Gastroesophageal sphincter (tissue), 4 donors: Measurements from ENCODE around the gene TMEM220. TPM values are rescaled to one million over a fixed set of nuclear protein-coding genes. Genes with fewer than 3 reads are reported as not detected.

Experiments used
- ATAC-seq: fragments of 150-250 bp; one replicate; pipeline ENCODE4 v1.9.1; 2016; ENCODE audit warnings: mild to moderate bottlenecking, moderate library complexity
- H3K27ac ChIP-seq, 4 donors: fragments of 200-600 bp; sonication (generic) in 3 of 4; 1 replicate in 3 of 4; 2 replicates in 1 of 4; pipeline ENCODE4 v1.5.1; 2016 to 2019
- H3K27me3 ChIP-seq: fragments of 200-600 bp; sonication (generic); one replicate; pipeline ENCODE4 v1.5.1; 2019
- H3K36me3 ChIP-seq, 2 donors: fragments of 200-600 bp; sonication (generic); one replicate each; pipeline ENCODE4 v1.5.1; 2019; ENCODE audit warnings: control low read depth in 1 of 2
- H3K4me1 ChIP-seq, 3 donors: fragments of 200-600 bp; sonication (generic); 1 replicate in 2 of 3; 2 replicates in 1 of 3; pipeline ENCODE4 v1.5.1; 2016 to 2019; ENCODE audit warnings: control low read depth in 2 of 3
- H3K4me3 ChIP-seq, 2 donors: fragments of 200-600 bp; sonication (generic); one replicate each; pipeline ENCODE4 v1.5.1; 2019; ENCODE audit warnings: mild to moderate bottlenecking in 1 of 2, moderate library complexity in 1 of 2
- H3K9me3 ChIP-seq, 3 donors: fragments of 200-600 bp; sonication (generic); one replicate each; pipeline ENCODE4 v1.5.1; 2017 to 2019; ENCODE audit warnings: control low read depth in 2 of 3
- EP300 ChIP-seq: sonication (generic); formaldehyde crosslinking; IDR thresholded peaks from one replicate; pipeline ENCODE4 v1.6.1; 2017; ENCODE audit warnings: antibody characterized with exemption, mild to moderate bottlenecking
- POLR2A ChIP-seq, 2 donors: fragments of 450-650 bp; IDR thresholded peaks; one replicate each; pipeline ENCODE4 v1.6.1; 2017; ENCODE audit warnings: antibody characterized with exemption in 2 of 2, mild to moderate bottlenecking in 2 of 2, moderate library complexity in 1 of 2
- POLR2AphosphoS5 ChIP-seq: sonication (generic); formaldehyde crosslinking; IDR thresholded peaks from one replicate; pipeline ENCODE4 v1.6.1; 2017; ENCODE audit warnings: antibody characterized with exemption
- WGBS, 2 donors: methylation state at CpG; one replicate each; pipeline ENCODE4 v1.1.5; 2018; ENCODE audit warnings: low coverage in 1 of 2; 5-methylcytosine and 5-hydroxymethylcytosine counted together
- total RNA-seq, 4 donors: library from RNA; depleted of rRNA; stranded (reverse); fragments of >200 nt; gene quantifications; one replicate each; pipeline ENCODE4 v1.1.0, GENCODE V29; 2016
- TF ChIP-seq, protein P1 (sequence below), 4 experiments: fragments of 200-600 bp in 2 of 4; fragments of 450-650 bp in 2 of 4; sonication (generic) in 1 of 4; IDR thresholded peaks; one replicate each; pipeline ENCODE4 v1.5.1; 2017 to 2019; ENCODE audit warnings: antibody characterized with exemption in 4 of 4, mild to moderate bottlenecking in 2 of 4, moderate library complexity in 2 of 4

The TMEM220 gene
- total RNA-seq, 4 donors from 2014 or later: 9.4 to 18.3 (median 15.6) TPM

DNA sequence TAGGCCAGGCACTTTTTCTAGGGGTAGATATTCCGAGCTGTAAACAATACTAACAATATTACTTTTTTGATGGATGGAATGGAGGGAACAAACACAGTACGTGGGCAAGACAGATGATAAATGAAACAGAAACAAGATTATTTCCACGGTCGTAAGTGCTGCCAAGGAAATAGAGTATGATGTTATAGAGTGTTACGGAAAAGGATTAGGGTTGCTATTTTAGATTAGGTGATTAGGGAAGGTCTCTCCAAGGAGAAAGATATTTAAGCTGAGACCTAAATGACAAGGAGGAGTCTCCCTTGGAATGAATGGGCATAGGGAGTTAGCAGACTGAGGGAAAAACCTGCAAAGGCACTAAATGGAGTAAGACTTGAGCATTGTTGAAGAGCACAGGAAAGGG lies 24.1 kb downstream of the TMEM220 start:
- ATAC-seq: no peak
- no peak overlapping the region for H3K27ac ChIP-seq
- no peak overlapping the region for H3K4me3 ChIP-seq
- H3K27me3 ChIP-seq: no peaks in the 10 kb centered on the region
- peaks cover 0 to 4% (median 0%) of the 10 kb centered on the region in 3 donors for H3K4me1 ChIP-seq
- TF ChIP-seq POLR2AphosphoS5 (no peak), EP300 (no peak), POLR2A (IDR thresholded peaks at IDR 0.05) (no peak)
- TF ChIP-seq, protein P1, sequence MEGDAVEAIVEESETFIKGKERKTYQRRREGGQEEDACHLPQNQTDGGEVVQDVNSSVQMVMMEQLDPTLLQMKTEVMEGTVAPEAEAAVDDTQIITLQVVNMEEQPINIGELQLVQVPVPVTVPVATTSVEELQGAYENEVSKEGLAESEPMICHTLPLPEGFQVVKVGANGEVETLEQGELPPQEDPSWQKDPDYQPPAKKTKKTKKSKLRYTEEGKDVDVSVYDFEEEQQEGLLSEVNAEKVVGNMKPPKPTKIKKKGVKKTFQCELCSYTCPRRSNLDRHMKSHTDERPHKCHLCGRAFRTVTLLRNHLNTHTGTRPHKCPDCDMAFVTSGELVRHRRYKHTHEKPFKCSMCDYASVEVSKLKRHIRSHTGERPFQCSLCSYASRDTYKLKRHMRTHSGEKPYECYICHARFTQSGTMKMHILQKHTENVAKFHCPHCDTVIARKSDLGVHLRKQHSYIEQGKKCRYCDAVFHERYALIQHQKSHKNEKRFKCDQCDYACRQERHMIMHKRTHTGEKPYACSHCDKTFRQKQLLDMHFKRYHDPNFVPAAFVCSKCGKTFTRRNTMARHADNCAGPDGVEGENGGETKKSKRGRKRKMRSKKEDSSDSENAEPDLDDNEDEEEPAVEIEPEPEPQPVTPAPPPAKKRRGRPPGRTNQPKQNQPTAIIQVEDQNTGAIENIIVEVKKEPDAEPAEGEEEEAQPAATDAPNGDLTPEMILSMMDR (IDR thresholded peaks at IDR 0.05): no peak
- no peaks in the 10 kb centered on the region for H3K9me3 ChIP-seq
- WGBS, 2 donors: 45 to 55% methylated on average over 4 to 5 of the region's 5 CpGs
- H3K36me3 ChIP-seq: peaks cover 0 to 60% of the 10 kb centered on the region in 2 donors

DNA sequence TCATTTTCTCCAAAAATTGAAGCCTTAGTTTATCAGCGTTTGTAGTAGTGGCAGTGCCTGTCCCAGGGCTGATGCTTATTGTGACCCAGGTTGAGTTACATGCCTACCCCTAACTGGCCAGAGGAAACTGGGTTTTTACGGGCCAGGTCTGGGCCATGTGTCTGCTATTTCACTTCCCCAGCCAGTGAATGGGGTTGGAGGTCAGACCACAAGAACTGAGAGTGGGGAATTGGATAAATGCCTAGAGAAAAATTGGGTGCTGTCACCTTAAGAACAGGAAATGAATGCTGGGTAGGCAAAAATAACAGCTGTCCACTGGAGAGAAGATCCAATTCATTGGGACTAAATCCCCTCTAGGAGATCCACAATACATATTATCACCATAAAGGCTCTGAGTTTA lies 27.2 kb downstream of the TMEM220 start:
- Histone ChIP-seq H3K4me3 (no peak overlapping the region), H3K27me3 (no peaks in the 10 kb centered on the region), H3K4me1 (peaks cover 0 to 25% (median 3%) of the 10 kb centered on the region in 3 donors), H3K27ac (no peak overlapping the region), H3K9me3 (no peaks in the 10 kb centered on the region), H3K36me3 (peaks cover 0 to 29% of the 10 kb centered on the region in 2 donors)
- TF ChIP-seq EP300 (no peak), POLR2A (IDR thresholded peaks at IDR 0.05) (no peak), POLR2AphosphoS5 (no peak)
- TF ChIP-seq, protein P1 (IDR thresholded peaks at IDR 0.05): no peak
- no peak for ATAC-seq
- 47 to 56% methylated on average over 2 of the region's 2 CpGs for WGBS, 2 donors

DNA sequence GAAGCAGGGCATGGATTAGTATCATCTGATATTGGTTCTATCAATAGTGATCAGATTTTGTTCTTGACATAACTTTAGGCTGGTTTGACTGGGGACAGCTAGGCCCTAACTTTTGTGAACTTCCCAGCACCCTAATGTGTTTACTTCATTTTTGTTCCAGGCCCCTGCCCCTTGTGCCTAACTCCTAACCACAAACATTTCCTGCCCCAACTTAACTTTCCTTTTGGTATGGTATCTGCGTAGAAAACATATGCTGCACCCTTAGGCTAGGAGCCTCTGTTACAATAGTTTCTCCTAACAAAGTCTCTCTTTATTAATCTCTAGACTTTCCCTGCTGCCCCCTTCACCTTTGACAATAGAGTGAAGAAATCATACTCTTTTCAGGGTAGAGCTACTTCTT lies 30.0 kb downstream of the TMEM220 start:
- WGBS, 2 donors: 80 to 100% methylated on average over 1 of the region's 1 CpG
- no peaks in the 10 kb centered on the region for H3K27me3 ChIP-seq
- H3K4me3 ChIP-seq: no peak overlapping the region
- peaks cover 5 to 46% (median 8%) of the 10 kb centered on the region in 3 donors for H3K4me1 ChIP-seq
- no peaks in the 10 kb centered on the region for H3K9me3 ChIP-seq
- TF ChIP-seq EP300 (no peak), POLR2A (IDR thresholded peaks at IDR 0.05) (no peak), POLR2AphosphoS5 (no peak)
- TF ChIP-seq, protein P1 (IDR thresholded peaks at IDR 0.05): no peak
- H3K36me3 ChIP-seq: peaks cover 0 to 9% of the 10 kb centered on the region in 2 donors
- no peak overlapping the region for H3K27ac ChIP-seq
- no peak for ATAC-seq

DNA sequence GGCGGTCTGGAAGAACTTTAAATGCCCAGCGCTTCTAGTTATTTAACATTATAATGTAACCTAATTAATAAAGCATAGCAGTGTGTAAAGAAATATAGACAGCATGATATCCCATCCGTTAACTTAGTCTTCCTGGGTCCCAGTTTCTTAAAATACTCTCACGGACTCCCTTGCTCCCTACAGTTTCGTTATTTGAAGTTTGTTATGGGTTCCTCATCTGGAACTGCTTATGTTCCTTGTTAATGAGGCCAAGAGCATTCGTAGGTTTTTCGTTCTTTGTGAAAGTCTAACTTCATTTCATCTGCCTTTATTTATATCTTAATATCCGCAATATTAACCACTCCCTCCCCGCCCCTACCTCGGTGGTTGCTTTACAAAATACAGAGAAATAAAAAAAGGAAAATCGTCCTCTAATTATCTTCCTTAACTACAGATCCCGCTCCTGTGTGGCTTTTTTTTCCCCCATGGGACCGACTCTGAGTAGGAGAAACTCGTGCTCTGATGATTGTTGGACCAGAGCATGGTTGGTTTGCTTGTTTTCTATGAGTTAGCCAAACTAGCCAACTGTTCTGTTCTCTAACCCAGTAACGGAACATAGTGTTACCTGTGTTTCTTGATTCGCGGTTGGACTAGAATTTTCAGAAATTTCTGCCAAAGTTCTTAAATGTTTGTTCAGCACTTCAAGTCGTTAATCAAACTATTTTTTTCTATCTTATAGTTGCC lies 31.6 kb downstream of the TMEM220 start:
- Histone ChIP-seq H3K9me3 (no peaks in the 10 kb centered on the region), H3K4me3 (peak overlapping the region; percentile 78 to 93), H3K27me3 (no peaks in the 10 kb centered on the region), H3K36me3 (peaks cover 3 to 23% of the 10 kb centered on the region in 2 donors), H3K27ac (peak overlapping the region; percentile 92 to 98 (median 96)), H3K4me1 (peaks cover 5 to 49% (median 8%) of the 10 kb centered on the region in 3 donors)
- no peak for ATAC-seq
- no peak for TF ChIP-seq EP300
- TF ChIP-seq POLR2A (IDR thresholded peaks at IDR 0.05): no peak
- no peak for TF ChIP-seq POLR2AphosphoS5
- TF ChIP-seq, protein P1 (IDR thresholded peaks at IDR 0.05): no peak
- whole genome bisulfite sequencing, 2 donors: 13 to 16% methylated on average over 17 to 18 of the region's 18 CpGs
